ENCODE results near the gene STOX2. TPM values are rescaled to one million over a fixed set of nuclear protein-coding genes. Genes with fewer than 3 reads are reported as not detected.

The STOX2 gene
- total RNA-seq, 1 donor from 2014 or later = 1.9 TPM

DNA sequence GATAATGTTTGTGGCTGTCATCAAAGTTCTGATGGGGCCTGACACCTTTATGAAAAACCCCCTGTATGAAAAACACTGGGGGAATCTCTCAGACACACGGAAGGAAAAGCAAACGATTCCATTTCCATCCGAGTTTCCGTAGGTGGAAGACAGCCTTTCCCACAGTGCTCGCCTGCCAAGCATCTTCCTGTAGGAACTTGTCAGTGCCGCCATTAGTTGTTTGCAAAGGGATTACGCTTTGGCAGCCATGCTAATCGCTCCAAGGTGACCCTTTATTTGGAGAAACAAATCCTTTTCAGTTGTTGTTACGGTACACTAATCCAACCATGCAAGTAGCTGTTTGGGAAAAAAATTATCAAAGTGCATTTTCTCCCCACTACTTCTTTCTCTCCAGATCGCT is 44.4 kb upstream of the STOX2 start:
- Mint-ChIP-seq H3K4me1 (ENCODE audit: low read depth) (peaks cover 4% of the 10 kb centered on the region), H3K9me3 (ENCODE audit: low read depth) (no peaks in the 10 kb centered on the region), H3K27me3 (ENCODE audit: low read depth) (peaks cover 33% of the 10 kb centered on the region), H3K4me3 (ENCODE audit: unreplicated experiment) (no peak overlapping the region), H3K36me3 (ENCODE audit: low read depth) (no peaks in the 10 kb centered on the region), H3K27ac (ENCODE audit: unreplicated experiment) (no peak overlapping the region)
- TF ChIP-seq, protein P1, sequence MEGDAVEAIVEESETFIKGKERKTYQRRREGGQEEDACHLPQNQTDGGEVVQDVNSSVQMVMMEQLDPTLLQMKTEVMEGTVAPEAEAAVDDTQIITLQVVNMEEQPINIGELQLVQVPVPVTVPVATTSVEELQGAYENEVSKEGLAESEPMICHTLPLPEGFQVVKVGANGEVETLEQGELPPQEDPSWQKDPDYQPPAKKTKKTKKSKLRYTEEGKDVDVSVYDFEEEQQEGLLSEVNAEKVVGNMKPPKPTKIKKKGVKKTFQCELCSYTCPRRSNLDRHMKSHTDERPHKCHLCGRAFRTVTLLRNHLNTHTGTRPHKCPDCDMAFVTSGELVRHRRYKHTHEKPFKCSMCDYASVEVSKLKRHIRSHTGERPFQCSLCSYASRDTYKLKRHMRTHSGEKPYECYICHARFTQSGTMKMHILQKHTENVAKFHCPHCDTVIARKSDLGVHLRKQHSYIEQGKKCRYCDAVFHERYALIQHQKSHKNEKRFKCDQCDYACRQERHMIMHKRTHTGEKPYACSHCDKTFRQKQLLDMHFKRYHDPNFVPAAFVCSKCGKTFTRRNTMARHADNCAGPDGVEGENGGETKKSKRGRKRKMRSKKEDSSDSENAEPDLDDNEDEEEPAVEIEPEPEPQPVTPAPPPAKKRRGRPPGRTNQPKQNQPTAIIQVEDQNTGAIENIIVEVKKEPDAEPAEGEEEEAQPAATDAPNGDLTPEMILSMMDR (IDR thresholded peaks at IDR 0.05) = no peak
- no peak for DNase-seq (ENCODE audit: low spot score)

DNA sequence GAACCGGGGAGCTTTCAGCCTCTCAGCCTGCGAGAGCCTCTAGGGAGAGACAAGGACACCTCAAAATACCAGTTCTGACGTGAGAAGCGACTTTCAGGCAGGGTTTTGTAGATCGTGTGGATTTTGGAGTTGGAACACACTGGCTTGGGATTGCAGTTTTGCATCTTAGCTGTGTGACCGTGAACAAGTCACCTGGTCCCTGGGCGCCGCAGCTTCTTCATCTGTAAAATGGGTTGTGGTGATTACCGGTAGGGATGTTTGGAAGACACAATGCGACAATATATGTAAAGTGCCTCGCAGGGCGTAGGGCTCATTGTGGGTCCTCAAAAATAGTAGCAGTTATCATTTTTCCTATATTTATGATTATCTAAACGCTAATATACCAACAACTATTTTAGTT is 43.7 kb upstream of the STOX2 start:
- peaks cover 38% of the 10 kb centered on the region for H3K27me3 Mint-ChIP-seq (ENCODE audit: low read depth)
- TF ChIP-seq, protein P1 (IDR thresholded peaks at IDR 0.05) = no peak

DNA sequence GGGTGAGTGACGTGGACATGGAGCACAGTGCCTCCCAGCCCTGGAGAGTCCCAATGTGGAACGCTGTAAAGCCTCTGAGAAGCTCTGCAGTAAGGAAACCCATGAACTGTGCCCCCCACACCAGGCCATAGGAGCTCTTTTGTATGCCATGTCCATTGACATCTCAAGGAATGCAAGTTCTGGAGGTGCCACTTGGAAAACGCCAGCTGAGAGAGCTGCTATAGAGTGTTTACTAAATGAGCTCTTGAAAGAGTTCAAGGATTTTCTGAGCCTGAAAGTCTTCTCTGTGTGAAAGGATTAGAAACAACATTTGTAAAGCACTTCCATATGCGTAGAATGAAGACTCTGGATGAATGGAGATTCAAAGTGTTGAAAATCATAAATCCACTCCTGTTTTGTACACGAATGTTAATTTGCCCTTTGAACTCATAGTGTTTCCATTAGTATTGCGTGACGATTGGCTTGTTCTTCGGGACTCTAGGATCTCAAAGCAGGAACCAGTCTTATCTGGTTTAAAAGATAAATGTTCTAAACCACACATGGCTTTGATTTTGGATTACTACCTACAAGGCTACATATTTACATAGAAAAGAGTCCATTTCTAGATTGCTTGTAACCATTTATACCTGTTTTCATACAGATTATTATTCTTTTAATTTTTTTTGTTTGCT is 41.8 kb upstream of the STOX2 start:
- Mint-ChIP-seq H3K9me3 (ENCODE audit: low read depth) (no peaks in the 10 kb centered on the region), H3K4me1 (ENCODE audit: low read depth) (peaks cover 1% of the 10 kb centered on the region), H3K27ac (ENCODE audit: unreplicated experiment) (no peak overlapping the region), H3K4me3 (ENCODE audit: unreplicated experiment) (no peak overlapping the region), H3K27me3 (ENCODE audit: low read depth) (peaks cover 27% of the 10 kb centered on the region), H3K36me3 (ENCODE audit: low read depth) (no peaks in the 10 kb centered on the region)
- TF ChIP-seq, protein P1 (IDR thresholded peaks at IDR 0.05) = no peak
- no peak for DNase-seq (ENCODE audit: low spot score)

More for the DNA sequence above, 43.7 kb upstream of the STOX2 start:
- Mint-ChIP-seq H3K36me3 (ENCODE audit: low read depth) (no peaks in the 10 kb centered on the region), H3K9me3 (ENCODE audit: low read depth) (no peaks in the 10 kb centered on the region), H3K4me1 (ENCODE audit: low read depth) (peaks cover 4% of the 10 kb centered on the region), H3K4me3 (ENCODE audit: unreplicated experiment) (no peak overlapping the region), H3K27ac (ENCODE audit: unreplicated experiment) (no peak overlapping the region)
- no peak for DNase-seq (ENCODE audit: low spot score)

DNA sequence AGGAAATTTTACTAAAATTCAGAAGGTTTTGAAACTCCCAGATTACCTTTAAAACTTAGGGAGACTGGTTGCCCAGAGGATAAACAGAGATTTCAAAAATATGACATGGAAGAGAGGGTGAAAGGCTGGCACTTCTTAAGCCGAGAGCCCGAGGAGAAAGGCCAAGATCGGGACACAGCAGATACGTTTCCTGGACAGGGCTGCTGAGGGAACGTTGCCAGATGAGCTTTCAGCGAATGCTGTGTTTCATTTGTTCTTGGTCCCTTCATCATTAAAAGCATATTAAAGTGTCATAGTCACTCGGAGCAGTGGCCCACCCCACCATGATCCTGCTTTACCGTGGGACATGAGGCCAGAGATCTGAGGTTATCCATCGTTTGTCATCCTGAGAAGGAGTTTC is 37.9 kb upstream of the STOX2 start:
- TF ChIP-seq, protein P1 (IDR thresholded peaks at IDR 0.05) = no peak
- Mint-ChIP-seq H3K4me3 (ENCODE audit: unreplicated experiment) (no peak overlapping the region), H3K9me3 (ENCODE audit: low read depth) (no peaks in the 10 kb centered on the region), H3K27me3 (ENCODE audit: low read depth) (peaks cover 16% of the 10 kb centered on the region), H3K4me1 (ENCODE audit: low read depth) (no peaks in the 10 kb centered on the region), H3K27ac (ENCODE audit: unreplicated experiment) (no peak overlapping the region), H3K36me3 (ENCODE audit: low read depth) (no peaks in the 10 kb centered on the region)
- DNase-seq (ENCODE audit: low spot score) = no peak

DNA sequence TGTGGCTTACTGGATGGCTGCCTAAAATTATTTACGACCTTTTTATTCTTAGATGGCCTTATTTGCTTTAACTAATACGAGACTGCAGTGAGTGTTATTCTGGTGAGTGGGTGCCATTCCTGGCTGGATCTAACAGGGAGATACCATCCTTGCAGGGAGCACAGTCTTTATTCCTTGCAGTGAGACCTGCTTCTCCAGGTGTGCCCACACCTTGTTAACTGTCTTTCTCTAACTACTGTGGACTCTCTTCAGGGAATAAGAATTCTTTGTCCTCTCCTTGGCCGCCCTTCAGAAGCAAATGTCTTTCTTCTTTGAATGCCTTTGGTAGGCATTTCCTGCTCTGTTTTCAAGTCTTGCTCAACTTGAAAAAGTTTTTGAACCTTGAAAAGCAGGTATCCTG is 34.1 kb upstream of the STOX2 start:
- Mint-ChIP-seq H3K4me1 (ENCODE audit: low read depth) (peaks cover under 1% of the 10 kb centered on the region), H3K27me3 (ENCODE audit: low read depth) (peaks cover 7% of the 10 kb centered on the region), H3K4me3 (ENCODE audit: unreplicated experiment) (no peak overlapping the region), H3K9me3 (ENCODE audit: low read depth) (no peaks in the 10 kb centered on the region), H3K27ac (ENCODE audit: unreplicated experiment) (no peak overlapping the region), H3K36me3 (ENCODE audit: low read depth) (no peaks in the 10 kb centered on the region)
- DNase-seq (ENCODE audit: low spot score) = no peak
- TF ChIP-seq, protein P1 (IDR thresholded peaks at IDR 0.05) = no peak
